Upper lobe of right lung (tissue), 1 donor: Measurements from ENCODE around the gene VANGL1. TPM values are rescaled to one million over a fixed set of nuclear protein-coding genes. Genes with fewer than 3 reads are reported as not detected.

Experiments used
- ATAC-seq: fragments of 200-7000 bp; cut with Tn5 transposase; one replicate; pipeline ENCODE4 v1.9.1; 2020; ENCODE audit warnings: mild to moderate bottlenecking, moderate library complexity
- DNase-seq: peaks from one replicate; pipeline ENCODE4 v3.0.0-alpha.2; 2020
- H3K27ac ChIP-seq: fragments of 200-600 bp; one replicate; pipeline ENCODE4 v1.8.0; 2022
- H3K27me3 ChIP-seq: fragments of 200-600 bp; one replicate; pipeline ENCODE4 v1.8.0; 2022; ENCODE audit warnings: mild to moderate bottlenecking
- H3K36me3 ChIP-seq: fragments of 200-600 bp; one replicate; pipeline ENCODE4 v1.8.0; 2022
- H3K4me1 ChIP-seq: fragments of 200-600 bp; one replicate; pipeline ENCODE4 v1.8.0; 2022
- H3K4me3 ChIP-seq: fragments of 200-600 bp; one replicate; pipeline ENCODE4 v1.8.0; 2022; ENCODE audit warnings: mild to moderate bottlenecking
- H3K9me3 ChIP-seq: fragments of 200-600 bp; one replicate; pipeline ENCODE4 v1.8.0; 2022
- intact Hi-C: fragments of 100-400 bp; cut with DNase I; formaldehyde crosslinking; loops from one replicate; pipeline ENCODE4 v1.11.0; 2022
- total RNA-seq: library from RNA; stranded (reverse); fragmentation: NEBNext Ultra II Directional; extraction: Animal tissue kit (Norgen Biotek cat#: 25700); gene quantifications from one replicate; pipeline ENCODE4 v1.2.1, GENCODE V29; 2021
- TF ChIP-seq, protein P1 (sequence below): fragments of 200-600 bp; IDR thresholded peaks from one replicate; pipeline ENCODE4 v1.8.0; 2022; ENCODE audit warnings: antibody characterized with exemption
- donor health status: DM: no; HTN: yes; CAD: no; lungs with severe emphysema.

Gene VANGL1
- total RNA-seq, 1 donor from 2014 or later = 10.4 TPM

- no peaks in the 10 kb centered on the region for H3K27me3 ChIP-seq
- TF ChIP-seq, protein P1, sequence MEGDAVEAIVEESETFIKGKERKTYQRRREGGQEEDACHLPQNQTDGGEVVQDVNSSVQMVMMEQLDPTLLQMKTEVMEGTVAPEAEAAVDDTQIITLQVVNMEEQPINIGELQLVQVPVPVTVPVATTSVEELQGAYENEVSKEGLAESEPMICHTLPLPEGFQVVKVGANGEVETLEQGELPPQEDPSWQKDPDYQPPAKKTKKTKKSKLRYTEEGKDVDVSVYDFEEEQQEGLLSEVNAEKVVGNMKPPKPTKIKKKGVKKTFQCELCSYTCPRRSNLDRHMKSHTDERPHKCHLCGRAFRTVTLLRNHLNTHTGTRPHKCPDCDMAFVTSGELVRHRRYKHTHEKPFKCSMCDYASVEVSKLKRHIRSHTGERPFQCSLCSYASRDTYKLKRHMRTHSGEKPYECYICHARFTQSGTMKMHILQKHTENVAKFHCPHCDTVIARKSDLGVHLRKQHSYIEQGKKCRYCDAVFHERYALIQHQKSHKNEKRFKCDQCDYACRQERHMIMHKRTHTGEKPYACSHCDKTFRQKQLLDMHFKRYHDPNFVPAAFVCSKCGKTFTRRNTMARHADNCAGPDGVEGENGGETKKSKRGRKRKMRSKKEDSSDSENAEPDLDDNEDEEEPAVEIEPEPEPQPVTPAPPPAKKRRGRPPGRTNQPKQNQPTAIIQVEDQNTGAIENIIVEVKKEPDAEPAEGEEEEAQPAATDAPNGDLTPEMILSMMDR = no peak
- intact Hi-C loops = no loop called here
- ATAC-seq (no peak), DNase-seq (no peak)
- no peak overlapping the region for H3K4me3 ChIP-seq
- H3K36me3 ChIP-seq = peaks cover 36% of the 10 kb centered on the region
- H3K27ac ChIP-seq = no peak overlapping the region
- H3K9me3 ChIP-seq = no peaks in the 10 kb centered on the region
- H3K4me1 ChIP-seq = peaks cover 1% of the 10 kb centered on the region
Measured at GRCh38 chr1:115661157-115661556, 19.4 kb downstream of the VANGL1 start.

- no peak overlapping the region for H3K4me3 ChIP-seq
- H3K9me3 ChIP-seq = no peaks in the 10 kb centered on the region
- no peaks in the 10 kb centered on the region for H3K27me3 ChIP-seq
- no peaks in the 10 kb centered on the region for H3K4me1 ChIP-seq
- TF ChIP-seq, protein P1 = no peak
- H3K27ac ChIP-seq = no peak overlapping the region
- peaks cover 36% of the 10 kb centered on the region for H3K36me3 ChIP-seq
- ATAC-seq (no peak), DNase-seq (no peak)
- intact Hi-C loops = no loop called here
Measured at GRCh38 chr1:115665319-115666096, 23.7 kb downstream of the VANGL1 start.

GRCh38 chr1:115666206-115666605 is 24.4 kb downstream of the VANGL1 start:
- DNase-seq (no peak), ATAC-seq (no peak)
- no peak overlapping the region for H3K4me3 ChIP-seq
- H3K36me3 ChIP-seq = peaks cover 29% of the 10 kb centered on the region
- H3K4me1 ChIP-seq = no peaks in the 10 kb centered on the region
- H3K27ac ChIP-seq = no peak overlapping the region
- intact Hi-C loops = no loop called here
- no peaks in the 10 kb centered on the region for H3K9me3 ChIP-seq
- TF ChIP-seq, protein P1 = no peak
- no peaks in the 10 kb centered on the region for H3K27me3 ChIP-seq

GRCh38 chr1:115666702-115667101 is 24.9 kb downstream of the VANGL1 start:
- H3K4me1 ChIP-seq = no peaks in the 10 kb centered on the region
- intact Hi-C loops = no loop called here
- H3K27me3 ChIP-seq = no peaks in the 10 kb centered on the region
- no peak for ATAC-seq
- TF ChIP-seq, protein P1 = no peak
- no peak overlapping the region for H3K4me3 ChIP-seq
- no peak for DNase-seq
- no peaks in the 10 kb centered on the region for H3K9me3 ChIP-seq
- H3K27ac ChIP-seq = no peak overlapping the region
- H3K36me3 ChIP-seq = peaks cover 28% of the 10 kb centered on the region

GRCh38 chr1:115668579-115668978 is 26.8 kb downstream of the VANGL1 start:
- H3K9me3 ChIP-seq = no peaks in the 10 kb centered on the region
- H3K4me1 ChIP-seq = no peaks in the 10 kb centered on the region
- intact Hi-C loops = no loop called here
- no peaks in the 10 kb centered on the region for H3K27me3 ChIP-seq
- H3K27ac ChIP-seq = no peak overlapping the region
- TF ChIP-seq, protein P1 = no peak
- DNase-seq (no peak), ATAC-seq (no peak)
- H3K4me3 ChIP-seq = no peak overlapping the region
- H3K36me3 ChIP-seq = peaks cover 20% of the 10 kb centered on the region
